Sciatic nerve (tissue), 2 donors: ENCODE results near the gene CPA5. TPM values are rescaled to one million over a fixed set of nuclear protein-coding genes. Genes with fewer than 3 reads are reported as not detected.
A peak's percentile ranks its signal among the peaks of the same experiment; 100 is the strongest.

Experiments
- ATAC-seq: fragments of 200-7000 bp; cut with Tn5 transposase; one replicate; pipeline ENCODE4 v1.9.1; 2020; ENCODE audit warnings: mild to moderate bottlenecking, moderate library complexity
- DNase-seq: peaks from one replicate; pipeline ENCODE4 v3.0.0-alpha.2; 2020; ENCODE audit warnings: low spot score
- intact Hi-C: fragments of 100-400 bp; cut with DNase I; formaldehyde crosslinking; loops from one replicate; pipeline ENCODE4 v1.14.2; 2022
- total RNA-seq: library from RNA; stranded (reverse); fragmentation: NEBNext Ultra II Directional; extraction: Animal tissue kit (Norgen Biotek cat#: 25700); gene quantifications from one replicate; pipeline ENCODE4 v1.2.1, GENCODE V29; 2021
- donor health status: DM: no; HTN: no; CAD: no.
- donor health status: DM: no; HTN: no; CAD: no.

The CPA5 gene
- total RNA-seq, 1 donor from 2014 or later = not detected

GRCh38 chr7:130324306-130324943, 20.2 kb upstream of the CPA5 start:
- intact Hi-C loops = no loop called here
- DNase-seq (no peak), ATAC-seq (no peak)

DNA sequence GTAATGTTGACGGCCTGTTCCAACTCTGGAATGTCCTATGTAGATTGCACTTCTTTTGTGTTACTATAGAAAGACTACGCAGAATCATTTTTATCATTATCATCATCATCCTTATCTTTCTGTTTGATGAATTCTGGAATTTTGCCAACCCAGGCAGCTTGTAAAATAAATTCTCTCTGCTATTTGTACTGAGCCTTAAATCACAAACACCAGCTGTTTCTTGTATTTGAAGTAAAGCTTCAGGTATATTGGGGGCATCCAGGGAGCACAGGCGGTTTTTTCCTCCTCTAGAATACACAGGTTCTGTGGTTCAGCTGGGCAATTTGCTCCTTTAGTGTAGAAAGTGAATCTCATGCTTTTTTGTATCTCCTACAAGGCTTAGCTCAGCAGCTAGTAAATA, 14.9 kb upstream of the CPA5 start:
- no peak for DNase-seq
- no peak for ATAC-seq
- intact Hi-C loops = no loop called here

DNA sequence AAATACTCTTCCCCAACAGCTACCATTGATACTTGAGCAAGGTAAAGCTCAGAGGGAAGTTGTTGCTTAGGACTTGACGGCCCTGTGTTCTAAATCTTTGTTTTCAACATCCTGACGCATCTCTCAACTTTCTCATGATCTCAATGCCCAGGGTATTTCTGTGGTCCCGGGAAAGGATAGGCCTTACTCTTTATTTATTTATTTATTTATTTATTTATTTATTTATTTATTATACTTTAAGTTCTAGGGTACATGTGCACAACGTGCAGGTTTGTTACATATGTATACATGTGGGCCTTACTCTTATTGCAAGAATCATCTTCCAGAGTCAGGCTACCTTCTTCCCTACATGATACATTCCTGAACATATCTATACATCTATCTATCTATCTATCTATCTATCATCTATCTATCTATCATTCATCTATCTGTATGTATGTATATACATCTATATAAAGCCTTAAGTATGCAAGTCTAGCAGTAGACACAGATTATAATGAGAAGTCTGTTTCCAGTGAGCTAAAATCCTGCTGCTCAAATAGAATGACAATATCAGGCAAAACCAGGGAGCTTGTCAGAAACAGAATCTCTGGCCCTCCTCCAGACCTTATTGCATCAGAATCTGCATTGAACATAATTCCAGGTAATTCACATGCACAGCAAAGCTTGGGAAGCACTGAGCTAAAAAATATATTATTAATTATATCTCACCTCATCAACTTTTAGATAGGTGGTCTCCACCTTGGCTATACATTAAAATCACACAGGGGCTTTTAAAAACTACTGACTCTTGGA, 12.2 kb upstream of the CPA5 start:
- ATAC-seq (no peak), DNase-seq (no peak)
- intact Hi-C loops = no loop called here

DNA sequence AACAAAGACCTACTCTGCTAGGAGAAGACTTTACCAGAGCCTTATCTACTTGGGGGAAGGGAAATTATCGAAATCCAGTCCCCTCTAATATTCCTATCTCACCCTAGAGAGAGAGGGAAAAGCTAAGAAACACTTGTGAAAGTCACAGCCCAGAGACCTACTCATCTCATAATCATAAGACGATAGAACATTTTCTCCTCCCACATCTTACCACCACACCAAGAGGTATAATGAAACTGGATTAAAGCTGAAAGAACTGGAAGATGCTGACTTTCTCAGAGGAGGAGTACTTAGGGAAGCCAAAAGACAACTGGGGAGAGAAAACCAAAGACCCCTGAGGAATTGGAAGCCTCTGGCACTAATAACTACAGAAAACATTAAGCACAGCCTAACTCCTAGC, 10.8 kb upstream of the CPA5 start:
- intact Hi-C loops = no loop called here
- DNase-seq (no peak), ATAC-seq (peak; percentile 53)

- no peak for DNase-seq
- peak; percentile 72 for ATAC-seq
- intact Hi-C loops = no loop called here
These were observed 10.3 kb upstream of the CPA5 start for GRCh38 chr7:130334274-130334673.

- DNase-seq = no peak
- intact Hi-C loops = no loop called here
- peak; percentile 20 for ATAC-seq
These were observed 7.1 kb upstream of the CPA5 start for GRCh38 chr7:130337410-130337971.

DNA sequence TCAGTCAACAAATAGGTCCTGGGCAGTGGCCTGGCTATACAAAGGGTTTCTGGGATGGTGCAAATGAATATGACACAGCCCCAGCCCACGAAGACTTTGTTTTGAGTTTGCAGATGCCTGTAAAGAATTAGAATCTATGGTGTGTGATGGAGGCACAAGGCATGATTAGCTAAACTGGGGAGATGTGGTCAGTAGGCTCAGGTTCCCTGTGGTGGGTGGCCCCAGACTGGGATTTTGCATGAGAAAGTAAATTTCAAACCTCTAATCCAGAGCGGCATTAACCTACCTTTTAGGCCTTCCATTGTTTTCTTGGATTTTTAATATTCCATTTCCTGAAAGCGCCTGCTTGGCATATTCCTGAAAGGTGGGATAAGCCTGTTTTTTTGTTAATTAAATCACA, 6.4 kb upstream of the CPA5 start:
- intact Hi-C loops = no loop called here
- ATAC-seq (no peak), DNase-seq (no peak)

DNA sequence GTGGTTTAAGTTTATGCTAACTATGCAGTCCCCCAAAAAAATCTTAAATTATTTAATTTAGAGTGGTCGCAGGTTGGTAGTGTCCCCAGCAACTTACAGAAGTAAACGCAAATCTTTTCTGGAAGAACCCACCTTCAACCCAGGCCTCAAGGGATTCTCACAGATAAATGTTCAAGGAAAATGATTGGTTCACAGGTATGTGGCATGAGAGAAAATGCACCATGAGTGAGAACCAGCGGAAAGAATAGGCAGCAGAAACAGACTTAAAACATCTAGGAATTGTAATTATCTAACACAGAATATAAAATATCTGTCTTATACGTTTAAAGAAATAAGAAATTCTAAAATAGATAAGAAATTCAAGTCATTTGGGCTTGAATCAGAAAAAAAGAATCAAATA, 2.7 kb upstream of the CPA5 start:
- intact Hi-C loops = no loop called here
- DNase-seq (no peak), ATAC-seq (no peak)

DNA sequence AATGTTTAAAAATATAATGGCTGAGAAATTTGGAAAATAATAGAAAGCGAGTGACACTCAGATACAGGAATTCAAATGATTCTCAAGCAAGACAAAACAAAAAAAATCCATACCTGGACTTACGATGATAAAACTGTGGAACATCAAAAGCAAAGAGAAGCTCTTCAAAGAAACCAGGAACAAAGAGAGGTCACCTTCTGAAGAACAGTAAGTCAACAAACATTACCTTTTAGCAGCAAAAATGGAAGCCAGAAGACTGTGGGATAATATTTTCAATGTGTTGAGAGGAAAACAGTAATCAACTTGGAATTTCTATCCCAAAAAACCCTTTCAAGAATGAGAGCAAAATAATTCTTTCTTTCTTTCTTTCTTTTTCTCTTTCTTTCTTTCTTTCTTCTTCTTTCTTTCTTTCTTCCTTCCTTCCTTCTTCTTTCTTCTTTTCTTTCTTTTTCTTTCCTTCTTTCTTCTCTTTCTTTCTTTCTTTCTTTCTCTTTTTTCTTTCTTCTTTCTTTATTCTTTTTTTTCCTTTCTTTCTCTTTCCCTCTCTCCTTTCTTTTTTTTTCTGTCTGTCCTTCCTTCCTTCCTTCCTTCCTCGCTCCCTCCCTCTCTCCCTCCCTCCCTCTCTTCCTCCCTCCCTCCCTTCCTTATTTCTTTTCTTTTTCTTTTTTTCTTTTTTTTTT, 1.8 kb upstream of the CPA5 start:
- no peak for ATAC-seq
- intact Hi-C loops = no loop called here

GRCh38 chr7:130345136-130345535, 520 bp downstream of the CPA5 start:
- DNase-seq = no peak
- intact Hi-C loops = no loop called here
- ATAC-seq = no peak

More for the DNA sequence above, 1.8 kb upstream of the CPA5 start:
- DNase-seq = no peak

DNA sequence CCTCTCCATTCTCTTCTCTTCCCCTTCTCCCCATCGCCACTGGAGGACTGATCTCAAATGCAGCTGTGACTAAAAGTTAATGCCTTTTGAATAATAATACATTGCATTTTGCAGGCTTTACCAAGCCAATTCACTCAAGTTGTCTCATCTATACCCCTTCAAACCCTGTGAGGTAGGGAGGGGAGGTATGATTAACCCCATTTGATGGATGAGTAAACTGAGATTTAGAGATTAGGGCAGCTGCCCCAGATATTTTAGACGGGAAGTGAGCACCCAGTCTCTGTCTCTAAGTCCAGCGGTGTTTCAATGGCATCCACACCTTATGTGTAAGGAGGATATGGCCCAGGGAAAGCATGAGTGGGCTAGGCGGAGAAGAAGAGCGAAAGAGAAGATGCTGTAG, 1.1 kb downstream of the CPA5 start:
- DNase-seq (no peak), ATAC-seq (no peak)
- intact Hi-C loops = no loop called here

DNA sequence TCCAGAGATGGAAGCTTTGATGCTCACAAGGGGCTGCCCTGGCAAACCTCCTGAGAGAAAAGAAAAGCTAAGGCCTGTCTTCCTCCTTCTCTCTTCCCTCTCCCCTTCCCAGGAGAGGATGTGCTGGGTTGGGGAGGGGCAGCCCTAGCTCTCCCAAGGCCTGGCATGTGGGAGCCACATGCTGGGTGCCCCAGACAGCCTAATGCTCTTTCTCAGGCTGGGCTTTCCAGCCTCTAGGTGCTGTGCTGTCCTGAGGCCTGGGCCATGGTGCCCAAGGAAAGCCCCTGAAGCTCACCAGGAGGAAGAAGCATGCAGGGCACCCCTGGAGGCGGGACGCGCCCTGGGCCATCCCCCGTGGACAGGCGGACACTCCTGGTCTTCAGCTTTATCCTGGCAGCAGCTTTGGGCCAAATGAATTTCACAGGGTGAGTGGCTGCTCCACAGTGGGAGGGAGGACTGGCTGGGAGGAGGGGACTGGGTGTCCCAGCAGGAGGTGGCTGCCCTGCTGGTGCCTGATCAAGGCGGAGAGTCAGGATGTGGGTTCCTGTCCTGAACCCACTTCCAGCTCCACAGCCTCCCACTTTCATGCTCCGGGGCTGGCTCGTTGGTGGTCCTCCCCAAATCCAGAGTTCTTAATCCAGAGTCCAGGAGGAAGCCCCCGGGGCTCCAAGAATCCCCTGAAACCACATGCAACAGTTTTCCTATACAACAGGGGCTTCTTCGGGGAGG, 1.7 kb downstream of the CPA5 start:
- ATAC-seq = no peak
- intact Hi-C loops = no loop called here
- DNase-seq = no peak

DNA sequence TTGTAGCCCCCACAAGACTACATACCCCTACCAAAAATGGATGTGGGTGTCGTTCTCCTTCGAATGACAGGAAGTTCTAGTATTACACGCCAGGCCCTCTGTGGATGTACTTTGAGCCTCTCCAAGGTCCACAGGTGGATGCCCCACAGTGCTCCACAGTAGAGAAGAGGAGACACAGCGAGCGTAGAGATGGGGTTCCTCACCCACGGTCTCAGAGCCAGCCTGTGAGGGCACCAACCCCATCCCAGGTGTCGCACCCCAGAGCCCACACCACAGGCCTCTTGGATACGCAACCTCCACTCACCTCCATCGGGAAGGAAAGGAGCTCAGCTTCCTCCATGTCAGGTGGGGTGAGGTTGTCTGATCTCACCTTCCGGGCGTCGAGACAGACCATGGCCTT, 2.3 kb downstream of the CPA5 start:
- DNase-seq (no peak), ATAC-seq (no peak)
- intact Hi-C loops = no loop called here

DNA sequence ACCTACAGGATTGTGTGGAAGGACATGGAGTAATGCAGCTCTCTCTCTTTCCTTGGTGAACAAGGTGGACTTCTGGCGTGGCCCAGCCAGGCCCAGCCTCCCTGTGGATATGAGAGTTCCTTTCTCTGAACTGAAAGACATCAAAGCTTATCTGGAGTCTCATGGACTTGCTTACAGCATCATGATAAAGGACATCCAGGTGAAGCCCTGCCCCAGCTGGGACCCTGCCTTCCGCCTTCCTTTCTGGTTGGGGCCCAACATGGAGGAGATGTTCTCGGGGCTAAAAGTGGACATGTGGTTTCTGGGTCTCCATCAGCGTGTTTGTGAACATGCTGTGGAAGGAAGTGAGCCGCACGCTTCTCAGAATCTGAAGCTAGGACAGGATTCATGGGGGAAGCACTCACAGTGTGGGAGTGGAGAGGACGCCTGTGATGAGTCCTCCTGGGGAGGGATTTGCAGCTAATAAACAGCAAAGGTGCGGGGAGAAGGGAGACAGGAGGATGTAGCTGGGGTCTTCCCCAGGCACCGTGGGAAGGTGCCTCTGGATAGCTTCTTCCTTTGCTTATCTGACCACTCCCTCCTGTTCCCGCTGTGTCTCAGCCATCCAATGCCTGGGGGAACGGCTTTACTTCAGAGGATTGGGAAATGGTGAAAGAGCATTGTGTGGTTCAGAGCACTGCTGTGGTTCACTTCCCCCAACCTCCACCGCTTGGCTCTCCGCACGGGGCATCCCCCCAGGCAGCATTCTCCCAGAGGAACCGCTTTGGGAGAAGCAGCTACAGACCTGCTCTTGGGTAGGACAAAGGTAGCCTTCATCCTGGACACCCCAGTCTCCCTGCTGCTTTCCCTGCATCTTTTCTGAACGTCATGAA, 5.5 kb downstream of the CPA5 start:
- intact Hi-C loops = no loop called here
- peak; percentile 9 for ATAC-seq
- DNase-seq = no peak

DNA sequence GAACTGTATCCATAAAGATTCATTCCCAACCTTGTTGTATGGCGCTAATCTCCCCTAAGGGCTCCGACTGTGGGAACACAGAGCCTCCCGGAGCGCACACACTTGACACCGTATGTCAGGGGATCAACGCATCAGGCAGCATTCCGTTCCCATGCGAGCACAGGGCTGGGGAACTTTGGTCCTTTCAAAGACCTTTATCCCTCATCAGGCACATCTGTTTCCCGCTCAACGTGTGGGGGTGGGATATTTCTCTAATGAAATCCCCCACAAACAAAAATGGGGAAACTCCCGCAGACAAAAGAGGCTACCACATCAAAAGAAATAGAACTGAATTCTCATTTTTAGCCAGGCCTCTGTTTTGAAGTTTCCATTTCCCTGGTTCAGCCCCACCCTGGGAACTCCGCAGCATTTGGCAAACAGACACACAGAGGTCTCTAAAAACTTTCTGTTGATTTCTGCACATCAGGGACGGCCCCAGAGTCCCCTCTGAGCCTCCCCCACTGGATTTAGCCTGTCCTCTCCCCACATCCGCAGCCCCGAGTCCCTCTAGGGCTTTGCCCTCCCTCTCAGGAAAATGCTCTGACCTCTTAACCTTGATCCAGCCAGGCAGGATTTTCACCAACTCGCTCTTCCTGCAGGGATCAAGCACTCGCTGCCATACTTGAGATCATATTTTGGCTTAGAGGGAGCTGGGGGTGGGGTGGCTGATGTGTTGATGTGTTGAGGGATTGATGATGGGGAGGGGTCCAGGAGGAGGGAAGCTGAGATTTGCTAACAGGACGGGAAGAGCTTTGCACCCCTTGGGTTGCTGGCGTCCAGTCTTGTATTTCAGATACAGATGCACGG, 6.6 kb downstream of the CPA5 start:
- peak; percentile 22 for ATAC-seq
- no peak for DNase-seq
- intact Hi-C loops = no loop called here

DNA sequence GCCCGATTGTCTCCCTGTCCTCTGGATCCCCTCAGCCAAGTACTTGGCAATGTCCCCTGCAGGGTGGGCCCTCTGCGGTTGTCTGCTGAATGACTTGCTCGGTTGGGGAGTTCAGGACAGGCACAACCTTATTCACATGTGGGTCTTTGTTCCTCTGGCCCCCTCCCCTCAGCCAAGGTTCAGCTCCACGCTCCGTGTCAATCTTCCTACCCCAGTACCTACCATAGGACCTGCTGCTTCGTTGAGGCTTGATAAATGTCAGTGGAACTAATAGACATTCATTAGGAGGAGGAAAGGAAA, 7.1 kb downstream of the CPA5 start:
- DNase-seq (no peak), ATAC-seq (peak; percentile 1)
- intact Hi-C loops = no loop called here

GRCh38 chr7:130352194-130353074, 7.8 kb downstream of the CPA5 start:
- DNase-seq = no peak
- intact Hi-C loops = no loop called here
- peak; percentile 9 for ATAC-seq
